Activated CD4-positive, alpha-beta T cell treated with anti-CD3 and anti-CD28 coated beads for 4 hours (primary cell): ENCODE measurements around the gene MTMR10.

ENCODE experiments used
- DNase-seq, 2 donors: peaks; one replicate each; pipeline ENCODE4 v3.0.0-alpha.2; 2020

The MTMR10 gene

GRCh38 chr15:30917013-30917412 is 74.4 kb downstream of the MTMR10 start:
- DNase-seq, result no peak

- no peak for DNase-seq
These were observed 77.7 kb downstream of the MTMR10 start for GRCh38 chr15:30913761-30914160.

- DNase-seq, result no peak
These were observed 85.1 kb downstream of the MTMR10 start for GRCh38 chr15:30906366-30906765.

- no peak for DNase-seq
These were observed 85.6 kb downstream of the MTMR10 start for GRCh38 chr15:30905821-30906220.

- DNase-seq, result no peak
These were observed 86.6 kb downstream of the MTMR10 start for GRCh38 chr15:30904812-30905211.

GRCh38 chr15:30903497-30904187 is 87.8 kb downstream of the MTMR10 start, which contains the start of gene FAN1:
Gene FAN1 (plus strand): TSS chr15:30903915. CDS start chr15:30904664, 749 bp downstream.
- peak; percentile 82 to 84 for DNase-seq

- no peak for DNase-seq
These were observed 89.5 kb downstream of the MTMR10 start for GRCh38 chr15:30901889-30902288.

- DNase-seq, result no peak
These were observed 95.2 kb downstream of the MTMR10 start for GRCh38 chr15:30896211-30896606.

- DNase-seq, result no peak
These were observed 95.8 kb downstream of the MTMR10 start for GRCh38 chr15:30895461-30896210.

GRCh38 chr15:30889196-30889595 is 102.2 kb downstream of the MTMR10 start:
- no peak for DNase-seq
